GM19463 (cell line): ENCODE results near the gene TMEM178B.

Source experiments
- ATAC-seq: cut with Tn5 transposase; IDR thresholded peaks from one replicate; pipeline ENCODE4 v1.9.1; 2021; ENCODE audit warnings: mild to moderate bottlenecking, moderate library complexity; ENCODE audit not compliant: unreplicated experiment

The TMEM178B gene

DNA sequence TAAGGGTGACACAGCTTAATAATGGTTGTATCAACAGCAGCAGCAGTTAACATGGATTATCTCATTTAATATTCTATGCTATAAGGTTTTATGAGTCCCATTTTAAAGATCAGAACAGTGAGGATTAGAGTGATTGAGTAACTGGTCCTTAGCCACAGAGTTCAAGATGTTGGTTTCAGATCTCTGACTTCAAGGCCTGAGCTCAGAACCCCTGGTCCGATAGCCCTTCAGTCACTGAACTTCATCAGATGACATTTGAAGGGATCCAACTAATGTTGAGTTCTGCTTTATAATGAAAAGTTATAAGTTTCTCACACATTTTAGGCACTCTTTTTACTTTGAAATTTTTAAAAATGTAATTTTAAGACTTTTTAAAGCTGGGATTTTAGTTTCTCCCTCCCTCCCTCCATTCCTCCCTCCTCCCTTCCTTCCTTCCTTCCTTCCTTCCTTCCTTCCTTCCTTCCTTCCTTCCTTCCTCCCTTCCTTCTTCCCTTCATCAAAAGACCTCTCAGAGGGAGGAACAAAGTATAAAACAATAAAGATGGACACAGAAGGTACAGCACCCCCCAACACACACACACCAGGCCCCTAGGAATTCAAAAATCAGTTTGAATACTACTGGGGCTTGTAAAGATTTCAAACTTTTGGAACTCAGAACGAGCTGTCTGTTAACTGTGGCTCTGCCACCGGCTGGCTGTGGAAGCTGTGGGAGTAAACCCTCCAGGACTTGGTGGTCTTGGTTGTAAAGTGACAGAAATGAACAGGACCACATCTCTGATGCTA, 270.5 kb downstream of the TMEM178B start:
- ATAC-seq = no peak

- ATAC-seq = no peak
These were observed 274.9 kb downstream of the TMEM178B start for GRCh38 chr7:141348728-141349127.

GRCh38 chr7:141349338-141349737, 275.5 kb downstream of the TMEM178B start:
- ATAC-seq = no peak

- ATAC-seq = no peak
These were observed 275.9 kb downstream of the TMEM178B start for GRCh38 chr7:141349804-141350203.

GRCh38 chr7:141351175-141351574, 277.3 kb downstream of the TMEM178B start:
- no peak for ATAC-seq

DNA sequence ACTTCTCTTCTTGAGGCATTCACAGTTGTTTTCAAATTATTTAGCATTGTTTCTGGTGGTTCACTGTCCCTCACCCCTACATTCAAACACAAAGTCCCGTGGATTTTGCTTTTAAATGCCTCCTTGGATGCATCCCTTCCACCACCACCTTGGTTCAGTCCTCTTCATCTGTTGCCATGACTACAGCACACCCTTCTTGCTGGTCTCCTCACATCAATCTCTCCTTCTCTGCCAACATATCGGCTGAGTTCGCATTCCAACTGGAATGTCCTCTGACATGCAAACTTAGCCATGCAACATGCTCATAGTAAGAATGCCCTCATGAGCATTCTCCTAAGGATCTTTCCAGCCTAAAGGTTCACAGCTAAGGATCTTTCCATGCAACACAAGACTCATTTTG, 279.1 kb downstream of the TMEM178B start:
- no peak for ATAC-seq

GRCh38 chr7:141354251-141354650, 280.4 kb downstream of the TMEM178B start:
- no peak for ATAC-seq

DNA sequence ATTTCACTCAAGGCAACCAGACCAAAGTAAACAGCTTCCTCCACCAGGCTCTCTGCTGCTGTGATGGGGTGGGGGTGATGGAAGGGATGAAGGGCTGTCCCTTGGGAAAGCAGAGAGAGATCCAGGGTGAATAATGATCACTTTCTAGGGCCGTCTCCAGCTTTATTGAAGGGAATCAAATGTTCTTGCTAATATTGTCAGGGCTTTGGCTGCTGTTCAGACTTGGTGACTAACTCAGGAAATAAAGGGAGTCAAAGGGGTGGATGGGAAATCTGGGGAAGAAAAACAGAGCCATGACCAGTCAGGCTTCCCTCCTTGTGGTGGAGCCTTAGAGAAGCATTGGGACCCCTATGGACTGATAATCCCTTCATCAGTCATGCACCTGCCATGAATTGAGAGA, 281.2 kb downstream of the TMEM178B start:
- no peak for ATAC-seq

GRCh38 chr7:141356161-141356560, 282.3 kb downstream of the TMEM178B start:
- ATAC-seq = no peak

DNA sequence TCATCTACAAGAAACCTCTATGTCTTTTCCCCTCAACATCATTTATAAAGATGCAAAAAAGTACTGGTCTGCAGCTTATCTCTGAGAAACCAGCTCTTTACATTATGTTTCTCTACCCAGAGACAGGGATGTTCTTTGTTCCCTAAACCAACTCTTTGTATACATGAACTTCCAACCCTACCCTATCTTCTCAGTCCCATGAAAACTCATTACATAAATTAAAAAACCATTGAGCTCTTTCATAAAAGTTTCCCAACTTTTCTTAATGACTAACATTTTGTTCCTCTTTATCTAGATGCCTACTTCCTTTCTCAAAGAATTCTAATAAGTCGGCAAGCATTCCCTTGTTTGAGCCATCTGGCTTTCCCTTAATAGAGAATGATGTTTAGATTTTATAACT, 284.5 kb downstream of the TMEM178B start:
- no peak for ATAC-seq

DNA sequence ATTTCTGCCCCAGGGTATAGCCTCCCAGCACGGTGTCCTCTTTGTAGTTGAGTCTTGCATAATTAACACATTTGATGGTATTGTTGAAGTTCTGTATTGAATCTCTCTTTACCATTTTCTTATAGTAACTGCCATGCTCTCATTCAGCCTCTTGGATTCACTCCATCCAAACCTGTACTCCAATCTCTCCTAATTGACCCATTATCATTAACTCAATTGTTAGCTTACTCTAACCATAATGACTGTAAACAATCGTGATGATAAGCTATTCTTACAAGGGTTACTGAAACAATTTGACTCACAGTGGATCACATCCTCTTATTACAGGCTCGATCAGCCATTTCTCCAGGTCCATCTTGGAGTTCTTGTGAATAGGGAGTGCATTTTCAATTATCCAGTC, 285.4 kb downstream of the TMEM178B start:
- no peak for ATAC-seq

GRCh38 chr7:141359740-141360415, 286.0 kb downstream of the TMEM178B start:
- no peak for ATAC-seq

- ATAC-seq = no peak
These were observed 286.5 kb downstream of the TMEM178B start for GRCh38 chr7:141360416-141360760.

DNA sequence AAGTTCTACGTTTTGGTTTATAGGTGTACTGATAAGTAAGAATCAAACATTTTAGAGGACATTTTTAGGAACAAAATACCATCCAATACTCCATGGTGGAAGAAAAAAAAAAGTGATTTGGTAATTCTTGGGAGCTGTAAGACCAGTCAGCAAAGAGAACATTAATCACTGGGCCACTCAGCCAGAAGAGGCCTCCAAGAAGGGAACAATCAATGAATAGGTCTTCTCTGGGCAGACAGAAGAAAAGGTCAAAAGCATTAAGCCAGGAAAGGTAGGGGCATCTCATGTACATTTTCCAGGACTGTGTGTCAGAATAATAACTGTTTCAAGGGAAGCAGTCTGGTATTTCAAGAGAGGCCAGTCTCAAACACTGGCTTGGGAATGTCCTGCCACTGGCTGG, 286.9 kb downstream of the TMEM178B start:
- no peak for ATAC-seq

GRCh38 chr7:141361479-141361878, 287.6 kb downstream of the TMEM178B start:
- ATAC-seq = no peak

GRCh38 chr7:141361960-141362359, 288.1 kb downstream of the TMEM178B start:
- ATAC-seq = no peak

- ATAC-seq = no peak
These were observed 288.9 kb downstream of the TMEM178B start for GRCh38 chr7:141362580-141363435.

GRCh38 chr7:141363748-141364147, 289.9 kb downstream of the TMEM178B start:
- ATAC-seq = no peak

DNA sequence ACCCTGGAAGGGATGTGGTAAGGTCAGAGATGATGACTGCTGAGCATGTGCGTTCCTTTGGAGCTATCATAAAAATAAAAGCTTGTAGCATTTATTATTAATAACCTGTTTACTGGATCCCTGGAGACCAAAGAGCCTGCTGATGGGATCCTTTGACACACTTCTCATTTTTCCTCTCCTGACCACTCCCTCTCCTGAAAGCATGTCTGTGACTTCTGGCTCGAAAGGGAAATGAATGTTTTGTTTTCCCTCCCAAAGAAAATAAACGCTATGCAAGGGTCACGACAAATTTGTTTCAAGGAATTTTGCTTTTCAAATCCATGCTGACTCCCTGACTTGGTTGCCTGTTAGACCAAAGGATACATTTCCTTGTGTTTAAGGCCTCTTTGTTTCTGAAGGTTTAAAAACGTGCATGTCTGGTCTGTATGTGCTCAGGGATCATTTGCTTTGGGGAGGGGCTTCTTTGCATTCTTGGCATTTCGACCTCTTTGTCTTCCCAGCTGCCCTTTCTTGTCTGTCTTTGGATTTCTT, 292.3 kb downstream of the TMEM178B start:
- ATAC-seq = no peak

DNA sequence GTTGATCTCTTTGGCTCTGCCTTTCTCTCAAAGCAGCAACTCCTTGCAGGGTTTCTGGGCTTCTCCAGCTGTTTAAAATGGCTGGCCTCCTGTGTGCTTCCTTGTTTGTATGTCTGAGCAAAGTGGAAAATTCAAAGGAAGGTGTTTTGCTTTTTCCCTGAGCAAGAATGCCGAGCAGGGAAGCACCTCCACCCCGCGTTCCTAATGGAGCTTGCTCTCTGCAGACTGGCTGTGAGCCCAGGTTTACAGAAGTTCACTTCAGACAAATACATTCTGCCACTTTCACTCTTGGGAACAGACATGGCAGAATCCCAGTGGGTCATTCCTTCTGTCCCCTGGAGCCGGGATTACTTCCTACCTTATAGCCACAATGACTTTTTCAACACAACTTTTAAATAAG, 295.6 kb downstream of the TMEM178B start:
- ATAC-seq = no peak

GRCh38 chr7:141370178-141370577, 296.3 kb downstream of the TMEM178B start:
- no peak for ATAC-seq
